MCF 10A (cell line): ENCODE measurements around the gene TNP2. TPM values are rescaled to one million over a fixed set of nuclear protein-coding genes. Genes with fewer than 3 reads are reported as not detected.

Experiments used
- BruUV-seq: library from RNA; stranded (reverse); fragments of 400-500 nt; replicated peaks from 2 replicates; lab custom pipeline; 2021; lab: Mats Ljungman, UMichigan
- CTCF ChIA-PET: fragments of 300-600 bp; sonication (Branson Sonifier 250); formaldehyde crosslinking; extraction: SDS; loops from one replicate; lab custom pipeline; 2021; ENCODE audit warnings: antibody characterized with exemption, inconsistent platforms; lab: Yijun Ruan, JAX
- POLR2A ChIA-PET: fragments of 300-600, 350-650 bp; sonication (Branson Sonifier 250); formaldehyde crosslinking; extraction: SDS; loops from one replicate; lab custom pipeline; 2020; ENCODE audit warnings: antibody characterized with exemption, inconsistent platforms; lab: Yijun Ruan, JAX
- DNase-seq: peaks from one replicate; pipeline ENCODE4 v3.0.0-alpha.2; 2018; ENCODE audit not compliant: unreplicated experiment
- H3K27ac Mint-ChIP-seq: one replicate; pipeline ENCODE4 v1.8.0; 2022; ENCODE audit warnings: mild to moderate bottlenecking, low read depth, mixed read lengths; ENCODE audit not compliant: unreplicated experiment
- H3K27me3 Mint-ChIP-seq: one replicate; pipeline ENCODE4 v1.8.0; 2022; ENCODE audit warnings: mixed read lengths; ENCODE audit not compliant: insufficient read depth, unreplicated experiment
- H3K36me3 Mint-ChIP-seq: one replicate; pipeline ENCODE4 v1.8.0; 2022; ENCODE audit warnings: mild to moderate bottlenecking, moderate library complexity, mixed read lengths; ENCODE audit not compliant: insufficient read depth, unreplicated experiment
- H3K4me1 Mint-ChIP-seq: one replicate; pipeline ENCODE4 v1.8.0; 2022; ENCODE audit warnings: mixed read lengths; ENCODE audit not compliant: insufficient read depth, unreplicated experiment
- H3K4me3 Mint-ChIP-seq: one replicate; pipeline ENCODE4 v1.8.0; 2022; ENCODE audit warnings: mild to moderate bottlenecking, moderate library complexity, mixed read lengths; ENCODE audit not compliant: unreplicated experiment
- H3K9me3 Mint-ChIP-seq: one replicate; pipeline ENCODE4 v1.8.0; 2022; ENCODE audit warnings: mixed read lengths; ENCODE audit not compliant: unreplicated experiment
- intact Hi-C: fragments of 100-400 bp; cut with micrococcal nuclease; formaldehyde crosslinking; loops from 2 replicates; pipeline ENCODE4 v1.14.1; 2022
- total RNA-seq: library from RNA; stranded (reverse); gene quantifications from 2 replicates; pipeline ENCODE4 v1.2.3, GENCODE V29; 2022
- TF ChIP-seq, protein P1 (sequence below): fragments of 200-600 bp; IDR thresholded peaks from one replicate; pipeline ENCODE4 v1.8.0; 2022; ENCODE audit warnings: antibody characterized with exemption, mild to moderate bottlenecking; ENCODE audit not compliant: unreplicated experiment

Gene TNP2
- total RNA-seq, 1 experiment from 2014 or later = not detected

DNA sequence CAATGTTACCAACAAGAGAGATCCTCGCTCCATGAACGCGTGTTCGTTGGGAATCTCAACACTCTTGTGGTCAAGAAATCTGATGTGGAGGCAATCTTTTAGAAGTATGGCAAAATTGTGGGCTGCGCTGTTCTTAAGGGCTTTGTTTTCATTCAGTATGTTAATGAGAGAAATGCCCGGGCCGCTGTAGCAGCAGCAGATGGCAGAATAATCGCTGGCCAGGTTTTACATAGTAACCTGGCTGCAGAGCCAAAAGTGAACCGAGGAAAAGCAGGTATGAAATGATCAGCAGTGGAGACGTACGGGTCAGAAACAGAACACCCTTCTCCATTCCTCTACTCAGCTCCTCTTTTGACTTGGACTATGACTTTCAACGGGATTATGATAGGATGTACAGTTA is 26.5 kb downstream of the TNP2 start:
- Mint-ChIP-seq H3K4me3 (no peak overlapping the region), H3K27me3 (no peaks in the 10 kb centered on the region), H3K9me3 (no peaks in the 10 kb centered on the region), H3K36me3 (no peaks in the 10 kb centered on the region), H3K4me1 (no peaks in the 10 kb centered on the region), H3K27ac (no peak overlapping the region)
- ChIA-PET CTCF (interaction anchor here (1.1 kb wide), 1 partner anchor 148 kb away, joined by 3 read pairs; no protein-coding TSS in a partner anchor), POLR2A (no interaction called here)
- TF ChIP-seq, protein P1, sequence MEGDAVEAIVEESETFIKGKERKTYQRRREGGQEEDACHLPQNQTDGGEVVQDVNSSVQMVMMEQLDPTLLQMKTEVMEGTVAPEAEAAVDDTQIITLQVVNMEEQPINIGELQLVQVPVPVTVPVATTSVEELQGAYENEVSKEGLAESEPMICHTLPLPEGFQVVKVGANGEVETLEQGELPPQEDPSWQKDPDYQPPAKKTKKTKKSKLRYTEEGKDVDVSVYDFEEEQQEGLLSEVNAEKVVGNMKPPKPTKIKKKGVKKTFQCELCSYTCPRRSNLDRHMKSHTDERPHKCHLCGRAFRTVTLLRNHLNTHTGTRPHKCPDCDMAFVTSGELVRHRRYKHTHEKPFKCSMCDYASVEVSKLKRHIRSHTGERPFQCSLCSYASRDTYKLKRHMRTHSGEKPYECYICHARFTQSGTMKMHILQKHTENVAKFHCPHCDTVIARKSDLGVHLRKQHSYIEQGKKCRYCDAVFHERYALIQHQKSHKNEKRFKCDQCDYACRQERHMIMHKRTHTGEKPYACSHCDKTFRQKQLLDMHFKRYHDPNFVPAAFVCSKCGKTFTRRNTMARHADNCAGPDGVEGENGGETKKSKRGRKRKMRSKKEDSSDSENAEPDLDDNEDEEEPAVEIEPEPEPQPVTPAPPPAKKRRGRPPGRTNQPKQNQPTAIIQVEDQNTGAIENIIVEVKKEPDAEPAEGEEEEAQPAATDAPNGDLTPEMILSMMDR = no peak
- intact Hi-C loops = no loop called here
- BruUV-seq = no TSS peak
- no peak for DNase-seq

DNA sequence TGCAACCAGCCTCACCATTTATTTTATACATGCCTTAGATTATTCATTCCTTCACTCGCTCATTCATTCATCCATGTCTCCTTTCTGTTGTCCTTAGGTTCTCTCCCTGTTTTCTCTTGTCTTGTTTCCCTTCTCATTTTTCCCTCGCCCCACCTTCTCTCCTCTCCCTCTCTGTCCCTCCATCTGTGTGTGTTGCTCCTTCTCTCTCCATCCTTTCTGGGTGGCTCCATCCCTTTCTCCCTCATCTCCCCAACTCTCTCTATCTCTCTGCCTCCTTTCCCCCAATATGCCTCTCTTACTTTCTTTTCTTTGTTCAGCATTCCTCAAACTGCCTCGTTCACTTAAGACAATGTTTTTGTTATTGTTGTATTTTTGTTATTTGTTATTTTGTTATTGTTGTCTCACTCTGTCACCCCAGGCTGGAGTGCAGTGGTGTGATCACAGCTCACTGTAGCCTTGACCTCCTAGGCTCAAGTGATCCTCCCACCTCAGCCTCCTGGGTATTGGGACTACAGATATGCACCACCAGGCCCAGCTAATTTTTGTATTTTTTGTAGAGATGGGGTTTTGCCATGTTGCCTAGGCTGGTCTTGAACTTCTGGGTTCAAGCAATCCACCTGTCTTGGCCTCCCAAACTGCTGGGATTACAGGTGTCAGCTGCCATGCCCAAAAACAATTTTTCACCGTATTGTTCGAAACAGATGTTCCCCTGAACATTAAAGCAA is 27.5 kb downstream of the TNP2 start:
- ChIA-PET POLR2A (interaction anchor here (0.6 kb wide), 1 partner anchor 888 kb away, joined by 5 read pairs; no protein-coding TSS in a partner anchor), CTCF (interaction anchor here (0.6 to 0.8 kb wide), 2 partner anchors 17 to 290 kb away, joined by 3 to 4 read pairs; no protein-coding TSS in a partner anchor)
- Mint-ChIP-seq H3K9me3 (no peaks in the 10 kb centered on the region), H3K4me1 (no peaks in the 10 kb centered on the region), H3K27ac (no peak overlapping the region), H3K27me3 (no peaks in the 10 kb centered on the region), H3K36me3 (no peaks in the 10 kb centered on the region), H3K4me3 (no peak overlapping the region)
- intact Hi-C loops = no loop called here
- TF ChIP-seq, protein P1 = no peak
- no TSS peak for BruUV-seq
- DNase-seq = no peak

DNA sequence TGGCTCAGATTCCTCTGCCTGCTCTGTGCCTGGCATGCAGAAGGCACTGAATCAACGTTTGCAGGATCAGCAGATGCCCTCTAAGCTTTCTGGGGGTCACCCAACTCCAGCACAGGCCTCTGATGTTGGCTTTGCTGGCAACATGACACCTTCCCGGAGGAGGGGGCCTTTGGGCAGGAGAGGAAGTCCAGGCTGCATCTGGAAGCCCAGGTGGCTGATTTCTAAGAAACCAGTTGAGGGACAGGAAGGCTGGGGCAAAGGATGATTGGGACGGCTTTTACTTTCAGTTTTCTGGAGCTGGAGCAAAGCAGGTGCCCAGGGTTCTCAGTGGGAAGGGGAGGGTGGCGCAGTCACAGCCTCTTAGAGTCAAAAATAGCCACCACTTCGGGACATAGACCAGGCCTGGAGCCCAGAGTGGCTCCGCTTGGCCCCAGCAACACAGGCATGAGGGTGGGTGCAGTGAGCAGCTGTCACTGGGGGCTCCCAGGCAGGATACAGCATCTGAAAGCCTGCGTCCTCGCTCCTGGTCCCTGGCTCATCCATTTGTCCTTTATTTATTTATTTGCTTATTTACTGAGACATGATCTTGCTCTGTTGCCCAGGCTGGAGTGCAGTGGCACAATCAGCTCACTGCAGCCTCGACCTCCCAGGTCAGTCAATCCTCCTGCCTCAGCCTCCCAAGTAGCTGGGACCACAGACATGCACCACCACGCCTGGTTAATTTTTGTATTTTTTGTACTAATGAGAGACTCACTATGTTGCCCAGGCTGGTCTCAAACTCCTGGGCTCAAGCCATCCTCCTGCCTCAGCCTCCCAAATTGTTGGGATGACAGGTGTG is 28.3 kb downstream of the TNP2 start:
- intact Hi-C loops = no loop called here
- BruUV-seq = no TSS peak
- DNase-seq = no peak
- Mint-ChIP-seq H3K27ac (no peak overlapping the region), H3K9me3 (no peaks in the 10 kb centered on the region), H3K36me3 (no peaks in the 10 kb centered on the region), H3K4me1 (no peaks in the 10 kb centered on the region), H3K4me3 (no peak overlapping the region), H3K27me3 (no peaks in the 10 kb centered on the region)
- TF ChIP-seq, protein P1 = no peak
- POLR2A ChIA-PET = interaction anchor here (0.6 kb wide), 1 partner anchor 888 kb away, joined by 5 read pairs; no protein-coding TSS in a partner anchor
- CTCF ChIA-PET = interaction anchor here (0.6 to 1.1 kb wide), 7 partner anchors 13 to 291 kb away, joined by 3 to 4 read pairs (median 3); no protein-coding TSS in a partner anchor
